Kidney epithelial cell (primary cell): ENCODE data around the gene MYO16. TPM values are rescaled to one million over a fixed set of nuclear protein-coding genes. Genes with fewer than 3 reads are reported as not detected.

Experiments
- DNase-seq: peaks from one replicate; pipeline ENCODE4 v3.0.0-alpha.2; 2010; ENCODE audit warnings: low read depth
- H3K27me3 ChIP-seq: 2 replicates; pipeline ENCODE4 v1.6.0; 2011; ENCODE audit warnings: low read length; ENCODE audit not compliant: control insufficient read depth, insufficient read depth
- H3K36me3 ChIP-seq: 2 replicates; pipeline ENCODE4 v1.5.1; 2011; ENCODE audit warnings: low read length; ENCODE audit not compliant: control insufficient read depth, insufficient read depth
- H3K4me3 ChIP-seq: 2 replicates; pipeline ENCODE4 v1.5.1; 2011; ENCODE audit warnings: low read depth, mild to moderate bottlenecking, control low read depth, low read length
- total RNA-seq: library from RNA; depleted of rRNA; stranded (reverse); fragments of >200 nt; gene quantifications from 2 replicates; pipeline ENCODE4 v1.2.3, GENCODE V29; 2015
- TF ChIP-seq, protein P1 (sequence below): IDR thresholded peaks from 2 replicates; pipeline ENCODE4 v1.5.1; 2011; ENCODE audit warnings: mild to moderate bottlenecking, moderate library complexity, low read length, control low read depth, inconsistent platforms; ENCODE audit not compliant: insufficient read depth, poor library complexity, severe bottlenecking

MYO16 gene
- total RNA-seq, 1 donor from 2014 or later = 0.38 TPM

DNA sequence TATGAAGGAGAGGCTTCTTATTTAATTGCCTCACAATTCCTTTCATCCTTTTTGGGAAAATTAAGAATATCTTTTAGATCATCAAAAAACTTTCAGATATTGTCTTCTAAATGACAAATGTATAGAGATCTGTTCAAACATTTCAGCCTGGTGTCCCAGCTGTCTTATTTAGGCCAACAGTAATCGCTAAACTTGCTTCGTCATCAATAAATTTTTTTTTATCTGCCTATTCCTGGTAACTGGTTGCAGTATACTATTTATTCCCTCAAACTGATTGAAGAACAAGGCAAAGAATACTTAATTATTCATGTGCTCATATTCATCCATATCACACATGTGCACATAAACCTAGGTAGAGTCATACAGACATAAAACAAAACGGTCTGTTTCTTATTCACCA, 5.3 kb upstream of the MYO16 start:
- TF ChIP-seq, protein P1, sequence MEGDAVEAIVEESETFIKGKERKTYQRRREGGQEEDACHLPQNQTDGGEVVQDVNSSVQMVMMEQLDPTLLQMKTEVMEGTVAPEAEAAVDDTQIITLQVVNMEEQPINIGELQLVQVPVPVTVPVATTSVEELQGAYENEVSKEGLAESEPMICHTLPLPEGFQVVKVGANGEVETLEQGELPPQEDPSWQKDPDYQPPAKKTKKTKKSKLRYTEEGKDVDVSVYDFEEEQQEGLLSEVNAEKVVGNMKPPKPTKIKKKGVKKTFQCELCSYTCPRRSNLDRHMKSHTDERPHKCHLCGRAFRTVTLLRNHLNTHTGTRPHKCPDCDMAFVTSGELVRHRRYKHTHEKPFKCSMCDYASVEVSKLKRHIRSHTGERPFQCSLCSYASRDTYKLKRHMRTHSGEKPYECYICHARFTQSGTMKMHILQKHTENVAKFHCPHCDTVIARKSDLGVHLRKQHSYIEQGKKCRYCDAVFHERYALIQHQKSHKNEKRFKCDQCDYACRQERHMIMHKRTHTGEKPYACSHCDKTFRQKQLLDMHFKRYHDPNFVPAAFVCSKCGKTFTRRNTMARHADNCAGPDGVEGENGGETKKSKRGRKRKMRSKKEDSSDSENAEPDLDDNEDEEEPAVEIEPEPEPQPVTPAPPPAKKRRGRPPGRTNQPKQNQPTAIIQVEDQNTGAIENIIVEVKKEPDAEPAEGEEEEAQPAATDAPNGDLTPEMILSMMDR = no peak
- DNase-seq = no peak
- H3K27me3 ChIP-seq = no peaks in the 10 kb centered on the region

GRCh38 chr13:108624979-108625378, 4.4 kb upstream of the MYO16 start:
- TF ChIP-seq, protein P1 = no peak
- no peaks in the 10 kb centered on the region for H3K36me3 ChIP-seq
- DNase-seq = no peak

More for the DNA sequence above, 5.3 kb upstream of the MYO16 start:
- no peak overlapping the region for H3K4me3 ChIP-seq
- H3K36me3 ChIP-seq = no peaks in the 10 kb centered on the region

DNA sequence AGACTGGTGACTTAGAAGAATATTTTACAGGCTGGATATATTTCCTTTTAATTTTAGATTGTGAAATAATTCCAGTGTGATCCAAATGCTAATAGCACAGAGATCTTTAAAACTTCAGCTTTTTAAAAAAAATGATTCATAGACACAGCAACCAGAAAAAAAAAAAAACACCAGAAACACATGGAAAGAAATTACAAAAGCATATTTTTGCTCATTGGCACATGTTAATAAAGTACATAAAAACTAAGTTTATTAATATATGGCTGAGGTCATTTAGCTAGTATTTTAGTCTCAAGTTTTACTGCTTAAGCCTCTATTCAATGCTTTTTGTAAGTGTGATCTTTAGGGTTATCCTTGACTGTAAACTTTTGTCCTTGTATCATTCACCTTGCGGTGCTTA, 577 bp downstream of the MYO16 start:
- Histone ChIP-seq H3K4me3 (no peak overlapping the region), H3K36me3 (no peaks in the 10 kb centered on the region)
- TF ChIP-seq, protein P1 = no peak

More at GRCh38 chr13:108624979-108625378, 4.4 kb upstream of the MYO16 start:
- no peak overlapping the region for H3K4me3 ChIP-seq
- no peaks in the 10 kb centered on the region for H3K27me3 ChIP-seq

DNA sequence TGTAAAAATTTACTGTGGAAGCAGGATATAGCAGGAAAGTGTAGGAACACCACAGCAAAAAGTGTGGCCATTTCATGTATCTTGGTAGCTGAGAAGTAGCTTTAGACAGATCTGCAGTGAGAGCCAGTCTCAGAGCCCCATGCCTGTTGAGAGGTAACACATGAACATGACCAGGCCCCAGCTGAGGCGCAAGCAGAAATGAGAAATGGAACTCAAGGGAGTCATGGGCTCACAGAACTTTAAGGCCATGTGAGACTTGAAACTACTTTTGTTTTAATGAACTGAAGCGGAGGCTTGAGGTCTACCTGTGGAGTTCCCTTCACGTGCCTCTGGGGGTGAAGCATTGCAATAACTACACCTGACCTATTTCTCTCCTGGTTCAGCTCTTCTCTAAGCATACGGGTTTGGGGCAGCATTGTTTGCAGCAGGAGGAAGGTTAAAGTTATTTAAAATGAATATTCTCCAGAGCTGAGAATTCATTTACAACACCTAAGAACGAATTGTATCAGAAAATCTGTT, 3.3 kb downstream of the MYO16 start:
- TF ChIP-seq, protein P1 = no peak
- H3K4me3 ChIP-seq = no peak overlapping the region
- no peaks in the 10 kb centered on the region for H3K36me3 ChIP-seq
- no peaks in the 10 kb centered on the region for H3K27me3 ChIP-seq
- DNase-seq = no peak

More for the DNA sequence above, 577 bp downstream of the MYO16 start:
- no peaks in the 10 kb centered on the region for H3K27me3 ChIP-seq
- DNase-seq = no peak

GRCh38 chr13:108638901-108639300, 9.5 kb downstream of the MYO16 start:
- DNase-seq = no peak
- Histone ChIP-seq H3K27me3 (no peaks in the 10 kb centered on the region), H3K4me3 (no peak overlapping the region), H3K36me3 (no peaks in the 10 kb centered on the region)
- TF ChIP-seq, protein P1 = no peak

DNA sequence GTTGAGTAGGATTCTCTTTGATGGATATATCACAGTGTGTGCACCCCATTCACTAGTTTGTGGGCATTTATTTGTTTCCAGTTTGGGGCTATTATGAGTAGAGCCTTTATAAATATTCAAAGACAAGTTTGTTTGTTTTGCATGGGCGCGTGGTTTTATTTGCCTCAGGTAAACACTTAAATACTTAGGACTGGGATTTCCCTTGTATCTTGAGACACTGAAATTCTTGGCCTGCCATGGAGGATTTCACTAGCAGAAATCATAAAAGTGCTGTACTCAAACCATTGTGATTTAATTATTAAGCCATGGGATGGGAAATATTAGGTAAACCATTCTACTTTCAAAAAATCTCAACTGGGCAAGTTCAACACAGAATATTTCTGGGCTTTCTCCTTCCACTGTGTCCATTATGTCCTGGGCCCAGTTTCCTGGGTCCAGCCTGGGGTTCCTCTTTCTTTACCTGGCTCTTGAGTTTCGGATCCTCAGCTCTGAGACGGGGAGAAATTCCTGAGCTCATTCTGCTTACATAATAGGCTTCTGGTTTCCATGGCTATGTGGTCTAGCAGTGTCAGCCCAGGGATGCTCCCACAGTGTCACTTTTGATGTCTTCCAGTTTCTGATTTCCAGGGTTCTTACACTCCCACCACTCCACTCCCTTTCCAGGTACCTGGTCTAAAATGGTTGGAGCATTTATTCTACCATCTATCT, 14.4 kb downstream of the MYO16 start:
- H3K27me3 ChIP-seq = no peaks in the 10 kb centered on the region
- TF ChIP-seq, protein P1 = no peak
- no peak overlapping the region for H3K4me3 ChIP-seq
- no peaks in the 10 kb centered on the region for H3K36me3 ChIP-seq
- DNase-seq = no peak
